Hepatocyte (in vitro differentiated cells): Measurements from ENCODE around the gene TPRKB. TPM values are rescaled to one million over a fixed set of nuclear protein-coding genes. Genes with fewer than 3 reads are reported as not detected.
"Not testable (repeated sequence)": the region's sequence is repeated elsewhere in the genome, so short reads cannot be mapped to it uniquely, and the experiment has no call there.

ENCODE experiments used
- DNase-seq: peaks from one replicate; pipeline ENCODE4 v3.0.0-alpha.2; 2016; ENCODE audit warnings: low spot score
- H2AFZ ChIP-seq: fragments of 200-600 bp; sonication (generic); 2 replicates; pipeline ENCODE4 v1.6.0; 2016; ENCODE audit warnings: antibody characterized with exemption, mild to moderate bottlenecking
- H3K27ac ChIP-seq: fragments of 200-600 bp; sonication (generic); 2 replicates; pipeline ENCODE4 v1.5.1; 2016; ENCODE audit warnings: mild to moderate bottlenecking
- H3K27me3 ChIP-seq: fragments of 200-600 bp; sonication (generic); 2 replicates; pipeline ENCODE4 v1.6.1; 2016
- H3K36me3 ChIP-seq: fragments of 200-600 bp; sonication (generic); replicated peaks from 2 replicates; pipeline ENCODE4 v1.5.1; 2016; ENCODE audit warnings: low read depth; ENCODE audit not compliant: insufficient read depth
- H3K4me1 ChIP-seq: fragments of 200-600 bp; sonication (generic); 2 replicates; pipeline ENCODE4 v1.5.1; 2016; ENCODE audit warnings: mild to moderate bottlenecking, moderate library complexity; ENCODE audit not compliant: insufficient read depth
- H3K4me2 ChIP-seq: fragments of 200-600 bp; sonication (generic); 2 replicates; pipeline ENCODE4 v1.6.0; 2016
- H3K4me3 ChIP-seq: fragments of 200-600 bp; sonication (generic); 2 replicates; pipeline ENCODE4 v1.5.1; 2016; ENCODE audit warnings: mild to moderate bottlenecking
- H3K79me2 ChIP-seq: fragments of 200-600 bp; sonication (generic); 2 replicates; pipeline ENCODE4 v1.6.0; 2017; ENCODE audit warnings: mild to moderate bottlenecking
- H3K9me2 ChIP-seq: fragments of 200-600 bp; sonication (generic); replicated peaks from 2 replicates; pipeline ENCODE4 v1.6.0; 2017; ENCODE audit warnings: mild to moderate bottlenecking; ENCODE audit not compliant: insufficient read depth
- H3K9me3 ChIP-seq: fragments of 200-600 bp; sonication (generic); 2 replicates; pipeline ENCODE4 v1.5.1; 2016; ENCODE audit warnings: low read depth, mild to moderate bottlenecking
- H4K20me1 ChIP-seq: fragments of 200-600 bp; sonication (generic); 2 replicates; pipeline ENCODE4 v1.6.0; 2016; ENCODE audit warnings: mild to moderate bottlenecking; ENCODE audit not compliant: insufficient read depth, poor library complexity, severe bottlenecking
- EZH2 ChIP-seq: fragments of 200-600 bp; sonication (generic); IDR thresholded peaks from 2 replicates; pipeline ENCODE4 v1.6.1; 2016; ENCODE audit warnings: antibody characterized with exemption, mild to moderate bottlenecking, borderline replicate concordance
- EZH2phosphoT487 ChIP-seq: fragments of 200-600 bp; sonication (generic); IDR thresholded peaks from one replicate; pipeline ENCODE4 v1.6.1; 2018; ENCODE audit warnings: antibody characterized with exemption, mild to moderate bottlenecking, low read depth, moderate library complexity; ENCODE audit not compliant: unreplicated experiment, severe bottlenecking
- WGBS: methylation state at CpG from one replicate; pipeline ENCODE4 v1.1.6; 2016; ENCODE audit warnings: low lambda C conversion rate; ENCODE audit errors: missing lambda C conversion rate; 5-methylcytosine and 5-hydroxymethylcytosine counted together
- polyA plus RNA-seq: library from polyadenylated mRNA; unstranded; fragments of >200 nt; fragmentation: Nextera tagmentation; extraction: Ambion mirVana; gene quantifications from 2 replicates; pipeline ENCODE4 v1.2.1, GENCODE V29; 2016
- total RNA-seq: library from RNA; depleted of rRNA; stranded (reverse); fragments of >200 nt; gene quantifications from 2 replicates; pipeline ENCODE4 v1.2.3, GENCODE V29; 2014
- TF ChIP-seq, protein P1 (sequence below): fragments of 200-600 bp; sonication (generic); IDR thresholded peaks from 2 replicates; pipeline ENCODE4 v1.5.1; 2016; ENCODE audit warnings: antibody characterized with exemption, mild to moderate bottlenecking; ENCODE audit not compliant: poor library complexity

TPRKB gene
- 45.1 and 68.2 TPM in 2 replicates for total RNA-seq
- 37.2 and 40.5 TPM in 2 replicates for polyA plus RNA-seq

- no peak for TF ChIP-seq EZH2phosphoT487
- no peak for TF ChIP-seq EZH2
- TF ChIP-seq, protein P1, sequence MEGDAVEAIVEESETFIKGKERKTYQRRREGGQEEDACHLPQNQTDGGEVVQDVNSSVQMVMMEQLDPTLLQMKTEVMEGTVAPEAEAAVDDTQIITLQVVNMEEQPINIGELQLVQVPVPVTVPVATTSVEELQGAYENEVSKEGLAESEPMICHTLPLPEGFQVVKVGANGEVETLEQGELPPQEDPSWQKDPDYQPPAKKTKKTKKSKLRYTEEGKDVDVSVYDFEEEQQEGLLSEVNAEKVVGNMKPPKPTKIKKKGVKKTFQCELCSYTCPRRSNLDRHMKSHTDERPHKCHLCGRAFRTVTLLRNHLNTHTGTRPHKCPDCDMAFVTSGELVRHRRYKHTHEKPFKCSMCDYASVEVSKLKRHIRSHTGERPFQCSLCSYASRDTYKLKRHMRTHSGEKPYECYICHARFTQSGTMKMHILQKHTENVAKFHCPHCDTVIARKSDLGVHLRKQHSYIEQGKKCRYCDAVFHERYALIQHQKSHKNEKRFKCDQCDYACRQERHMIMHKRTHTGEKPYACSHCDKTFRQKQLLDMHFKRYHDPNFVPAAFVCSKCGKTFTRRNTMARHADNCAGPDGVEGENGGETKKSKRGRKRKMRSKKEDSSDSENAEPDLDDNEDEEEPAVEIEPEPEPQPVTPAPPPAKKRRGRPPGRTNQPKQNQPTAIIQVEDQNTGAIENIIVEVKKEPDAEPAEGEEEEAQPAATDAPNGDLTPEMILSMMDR, result no peak
These were observed at the start of gene TPRKB for GRCh38 chr2:73736855-73737779. Gene TPRKB (minus strand): TSS chr2:73737345. CDS start chr2:73734569, 2,776 bp downstream.

DNA sequence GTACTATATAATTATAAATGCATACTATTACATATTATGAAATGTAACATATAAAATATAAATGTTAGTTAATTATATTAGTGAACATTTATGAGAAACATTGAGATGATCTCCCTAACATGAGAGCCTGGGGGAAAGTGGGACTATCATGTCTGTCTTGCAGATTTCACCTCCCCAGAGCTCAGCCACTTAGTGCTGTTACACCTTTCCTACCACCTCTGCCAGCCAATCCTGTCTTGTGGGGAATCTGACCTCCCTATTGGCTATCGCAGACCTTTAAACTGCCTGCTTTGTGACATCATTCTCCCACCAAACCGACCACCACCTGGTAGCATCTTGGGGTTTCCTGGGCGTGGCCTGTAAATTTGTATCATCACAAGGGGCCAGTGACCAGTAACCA is 46.7 kb upstream of the TPRKB start, which contains the start of gene C2orf78:
TSS of gene C2orf78 (plus strand) at position 301 of the 400 bp plus-strand sequence. CDS start 127 bp downstream, outside the sequence.
- H4K20me1 ChIP-seq, H3K36me3 ChIP-seq, DNase-seq, H3K4me2 ChIP-seq, H3K9me2 ChIP-seq, H3K4me3 ChIP-seq, H3K4me1 ChIP-seq, H3K9me3 ChIP-seq, H3K79me2 ChIP-seq, H3K27ac ChIP-seq, H3K27me3 ChIP-seq, H2AFZ ChIP-seq: not testable (repeated sequence)
- 63% methylated on average over 3 of the region's 3 CpGs for WGBS

More at GRCh38 chr2:73736855-73737779, at the start of gene TPRKB:
- Histone ChIP-seq H3K9me3 (peaks cover 3% of the 10 kb centered on the region), H3K4me1 (no peaks in the 10 kb centered on the region), H3K36me3 (no peaks in the 10 kb centered on the region), H3K27me3 (no peaks in the 10 kb centered on the region), H3K79me2 (peaks cover 22% of the 10 kb centered on the region), H2AFZ (peak within 1 kb of the TSS; percentile 75), H3K4me2 (peak within 1 kb of the TSS; percentile 90), H4K20me1 (no peaks in the 10 kb centered on the region), H3K9me2 (peaks cover 6% of the 10 kb centered on the region), H3K27ac (peak within 1 kb of the TSS; percentile 79), H3K4me3 (peak within 1 kb of the TSS; percentile 55)
- 5% methylated on average over 49 of the region's 49 CpGs for WGBS
- DNase-seq, result peak; percentile 97

GRCh38 chr2:73783402-73783801 is 46.3 kb upstream of the TPRKB start:
- not testable (repeated sequence) for H3K9me3 ChIP-seq, H3K4me1 ChIP-seq, DNase-seq, H3K4me2 ChIP-seq, H3K9me2 ChIP-seq, H2AFZ ChIP-seq, H3K27me3 ChIP-seq, H4K20me1 ChIP-seq, H3K27ac ChIP-seq, H3K4me3 ChIP-seq, H3K36me3 ChIP-seq
- peaks cover 14% of the 10 kb centered on the region for H3K79me2 ChIP-seq
- WGBS, result 78% methylated on average over 15 of the region's 15 CpGs

GRCh38 chr2:73780237-73780582 is 43.1 kb upstream of the TPRKB start:
- Histone ChIP-seq H3K9me3 (no peaks in the 10 kb centered on the region), H3K4me1 (peaks cover 11% of the 10 kb centered on the region), H2AFZ (peak overlapping the region; percentile 46), H3K9me2 (no peaks in the 10 kb centered on the region), H3K4me2 (peak overlapping the region; percentile 69), H3K4me3 (no peak overlapping the region), H3K27ac (no peak overlapping the region), H3K36me3 (no peaks in the 10 kb centered on the region), H3K27me3 (no peaks in the 10 kb centered on the region), H3K79me2 (peaks cover 27% of the 10 kb centered on the region), H4K20me1 (no peaks in the 10 kb centered on the region)
- no peak for DNase-seq
- WGBS, result 3% methylated on average over 7 of the region's 7 CpGs
- no peak for TF ChIP-seq EZH2
